GM18519 (cell line): Measurements from ENCODE around the gene ZDHHC17.
A peak's percentile ranks its signal among the peaks of the same experiment; 100 is the strongest.

Experiments used
- ATAC-seq: cut with Tn5 transposase; IDR thresholded peaks from one replicate; pipeline ENCODE4 v1.9.1; 2021; ENCODE audit warnings: mild to moderate bottlenecking, moderate library complexity; ENCODE audit not compliant: unreplicated experiment, low FRiP score

Gene ZDHHC17

GRCh38 chr12:76872415-76872814 lies 108.5 kb downstream of the ZDHHC17 start:
- ATAC-seq, result no peak

GRCh38 chr12:76874027-76874426 lies 110.1 kb downstream of the ZDHHC17 start:
- no peak for ATAC-seq

GRCh38 chr12:76874491-76875190 lies 110.7 kb downstream of the ZDHHC17 start:
- ATAC-seq, result no peak

GRCh38 chr12:76876696-76877229 lies 112.8 kb downstream of the ZDHHC17 start:
- no peak for ATAC-seq

GRCh38 chr12:76878099-76878898 lies 114.4 kb downstream of the ZDHHC17 start:
- peak; percentile 30 for ATAC-seq

GRCh38 chr12:76878899-76879709 lies 115.2 kb downstream of the ZDHHC17 start, which contains the start of gene CSRP2:
Gene CSRP2, minus strand, starts transcription at chr12:76879019. Its CDS starts 12,759 bp downstream, at chr12:76866260.
- ATAC-seq, result peak; percentile 86

- ATAC-seq, result no peak
Observed at GRCh38 chr12:76879710-76880518, 116.0 kb downstream of the ZDHHC17 start.

GRCh38 chr12:76880519-76881023 lies 116.7 kb downstream of the ZDHHC17 start:
- no peak for ATAC-seq

GRCh38 chr12:76881142-76881541 lies 117.2 kb downstream of the ZDHHC17 start:
- no peak for ATAC-seq

- no peak for ATAC-seq
Observed at GRCh38 chr12:76882367-76882766, 118.5 kb downstream of the ZDHHC17 start.

GRCh38 chr12:76883151-76883550 lies 119.2 kb downstream of the ZDHHC17 start:
- ATAC-seq, result no peak

- ATAC-seq, result no peak
Observed at GRCh38 chr12:76883811-76884210, 119.9 kb downstream of the ZDHHC17 start.

- no peak for ATAC-seq
Observed at GRCh38 chr12:76888775-76889174, 124.9 kb downstream of the ZDHHC17 start.

GRCh38 chr12:76890151-76891143 lies 126.5 kb downstream of the ZDHHC17 start:
- no peak for ATAC-seq

GRCh38 chr12:76891609-76892008 lies 127.7 kb downstream of the ZDHHC17 start:
- ATAC-seq, result no peak

GRCh38 chr12:76895796-76896195 lies 131.9 kb downstream of the ZDHHC17 start:
- ATAC-seq, result no peak

- ATAC-seq, result no peak
Observed at GRCh38 chr12:76896274-76896673, 132.4 kb downstream of the ZDHHC17 start.

GRCh38 chr12:76898442-76898841 lies 134.5 kb downstream of the ZDHHC17 start:
- ATAC-seq, result no peak
